ENCODE results near the gene C11orf21. TPM values are rescaled to one million over a fixed set of nuclear protein-coding genes. Genes with fewer than 3 reads are reported as not detected.

Gene C11orf21
- total RNA-seq, 1 donor from 2014 or later = not detected

DNA sequence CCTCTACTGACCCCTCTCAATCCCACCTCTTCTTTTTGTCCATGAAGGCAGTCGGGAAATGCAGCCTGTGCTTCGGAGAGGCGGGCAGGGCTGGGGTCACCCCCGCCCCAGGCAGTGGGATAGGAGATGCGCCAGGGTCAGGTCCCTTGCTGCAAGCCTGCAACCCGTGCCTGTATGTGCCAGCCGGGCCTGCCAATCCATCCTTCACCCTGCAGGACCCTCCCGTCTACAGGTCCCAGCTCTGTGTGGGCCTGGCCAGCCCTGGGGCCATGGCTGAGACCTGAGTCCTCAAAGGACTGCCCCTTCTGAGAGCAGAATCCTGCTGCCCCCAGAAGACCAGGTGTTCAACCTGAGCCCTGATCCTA lies 42.3 kb downstream of the C11orf21 start:
- no peak for FAIRE-seq
- Histone ChIP-seq H3K4me3 (ENCODE audit: low read depth, low read length) (no peak overlapping the region), H3K36me3 (ENCODE audit: control insufficient read depth, insufficient read depth, low read length) (no peaks in the 10 kb centered on the region), H3K27me3 (ENCODE audit: control insufficient read depth, insufficient read depth, low read length) (peaks cover 3% of the 10 kb centered on the region)
- no peak for DNase-seq (ENCODE audit: low read depth)
- TF ChIP-seq, protein P1, sequence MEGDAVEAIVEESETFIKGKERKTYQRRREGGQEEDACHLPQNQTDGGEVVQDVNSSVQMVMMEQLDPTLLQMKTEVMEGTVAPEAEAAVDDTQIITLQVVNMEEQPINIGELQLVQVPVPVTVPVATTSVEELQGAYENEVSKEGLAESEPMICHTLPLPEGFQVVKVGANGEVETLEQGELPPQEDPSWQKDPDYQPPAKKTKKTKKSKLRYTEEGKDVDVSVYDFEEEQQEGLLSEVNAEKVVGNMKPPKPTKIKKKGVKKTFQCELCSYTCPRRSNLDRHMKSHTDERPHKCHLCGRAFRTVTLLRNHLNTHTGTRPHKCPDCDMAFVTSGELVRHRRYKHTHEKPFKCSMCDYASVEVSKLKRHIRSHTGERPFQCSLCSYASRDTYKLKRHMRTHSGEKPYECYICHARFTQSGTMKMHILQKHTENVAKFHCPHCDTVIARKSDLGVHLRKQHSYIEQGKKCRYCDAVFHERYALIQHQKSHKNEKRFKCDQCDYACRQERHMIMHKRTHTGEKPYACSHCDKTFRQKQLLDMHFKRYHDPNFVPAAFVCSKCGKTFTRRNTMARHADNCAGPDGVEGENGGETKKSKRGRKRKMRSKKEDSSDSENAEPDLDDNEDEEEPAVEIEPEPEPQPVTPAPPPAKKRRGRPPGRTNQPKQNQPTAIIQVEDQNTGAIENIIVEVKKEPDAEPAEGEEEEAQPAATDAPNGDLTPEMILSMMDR (IDR thresholded peaks at IDR 0.05; ENCODE audit: insufficient read depth, low read length, severe bottlenecking) = no peak

DNA sequence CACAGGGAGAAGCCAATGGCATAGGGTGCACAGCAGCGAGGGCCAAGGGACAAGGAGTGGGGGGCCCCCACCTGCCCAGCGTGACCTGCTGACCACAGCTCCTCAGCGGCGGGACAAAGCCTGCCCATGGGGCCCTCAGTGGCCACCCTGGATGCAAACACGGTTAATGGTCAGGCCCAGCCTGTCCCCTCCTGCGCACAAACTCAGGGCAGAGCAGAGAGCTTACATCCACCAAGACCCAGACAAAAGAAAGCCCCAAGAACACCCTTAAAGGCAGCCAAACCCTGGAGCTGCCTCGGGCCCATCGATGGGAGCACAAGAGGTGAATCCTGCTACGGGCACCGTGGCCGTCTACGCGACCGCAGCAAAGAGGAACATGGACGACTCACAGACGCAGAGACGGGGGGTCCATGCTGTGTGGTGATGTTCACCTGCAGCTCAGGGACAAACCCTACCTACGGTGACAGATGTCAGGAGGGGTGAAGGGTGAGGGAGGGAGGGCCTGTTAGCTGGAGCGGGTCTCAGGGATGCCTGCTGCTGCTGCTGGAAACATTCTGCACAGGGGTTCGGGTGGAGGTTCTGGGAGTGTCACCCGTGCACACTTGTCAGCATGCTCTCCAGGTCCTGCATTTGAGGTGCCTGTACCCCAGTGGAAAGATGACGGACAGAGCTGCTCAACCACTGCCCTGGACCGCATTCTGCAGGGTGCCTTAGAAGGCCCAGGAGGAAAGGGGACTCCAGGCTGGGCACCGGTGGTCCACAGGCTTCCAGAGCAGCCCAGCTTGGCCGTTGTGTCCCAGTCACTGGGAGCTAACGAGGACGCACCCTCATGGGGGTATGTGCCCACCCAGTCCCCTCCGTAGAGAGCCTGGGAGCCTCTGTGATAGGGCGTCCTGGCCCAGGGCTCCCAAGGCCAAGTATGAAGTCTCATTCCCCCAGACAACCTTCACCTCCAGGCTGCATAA lies 42.9 kb downstream of the C11orf21 start:
- Histone ChIP-seq H3K4me3 (ENCODE audit: low read depth, low read length) (no peak overlapping the region), H3K27me3 (ENCODE audit: control insufficient read depth, insufficient read depth, low read length) (peaks cover 3% of the 10 kb centered on the region), H3K36me3 (ENCODE audit: control insufficient read depth, insufficient read depth, low read length) (no peaks in the 10 kb centered on the region)
- FAIRE-seq (no peak), DNase-seq (ENCODE audit: low read depth) (no peak)
- TF ChIP-seq, protein P1 (IDR thresholded peaks at IDR 0.05; ENCODE audit: insufficient read depth, low read length, severe bottlenecking) = no peak

DNA sequence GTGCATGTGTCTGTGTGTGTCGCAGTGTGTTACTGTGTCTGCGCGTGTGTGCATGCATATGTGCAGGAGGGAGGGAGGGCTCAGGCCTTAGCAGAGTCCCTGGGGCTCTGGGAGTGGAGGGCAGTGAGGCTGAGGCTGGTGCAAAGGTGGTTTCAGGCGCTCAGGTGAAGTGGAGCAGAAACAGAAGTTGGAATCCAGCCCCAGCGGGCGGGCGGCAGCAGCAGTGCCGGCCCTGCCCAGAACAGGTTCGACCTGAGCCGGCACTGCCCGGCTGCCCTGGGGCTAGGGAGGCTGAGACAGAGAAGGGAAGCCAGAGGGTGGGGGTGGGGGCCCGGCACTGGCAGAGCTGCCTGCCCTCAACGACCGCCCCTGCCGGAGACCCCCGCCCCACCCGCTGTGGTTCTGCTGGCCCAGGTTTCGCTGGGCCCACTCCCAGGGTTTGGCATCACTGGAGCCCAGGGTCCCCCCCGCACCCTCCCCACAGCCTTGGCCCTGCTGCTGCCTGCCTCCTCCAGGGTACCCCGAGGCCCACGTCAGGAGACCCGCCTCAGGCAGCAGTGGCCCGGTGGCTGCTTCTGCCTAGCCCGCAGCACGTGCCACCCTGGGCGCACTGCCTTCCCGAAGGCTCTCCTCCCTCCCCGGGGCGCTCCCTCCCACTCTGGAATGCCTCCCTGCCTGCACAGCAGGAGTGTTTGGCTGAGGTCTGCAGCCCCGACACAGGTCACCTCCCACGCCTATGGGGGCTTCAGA lies 44.6 kb downstream of the C11orf21 start:
- H3K4me3 ChIP-seq (ENCODE audit: low read depth, low read length) = no peak overlapping the region
- DNase-seq (ENCODE audit: low read depth) = peak; percentile 61
- no peak for FAIRE-seq
- TF ChIP-seq, protein P1 (IDR thresholded peaks at IDR 0.05; ENCODE audit: insufficient read depth, low read length, severe bottlenecking) = no peak
- H3K36me3 ChIP-seq (ENCODE audit: control insufficient read depth, insufficient read depth, low read length) = no peaks in the 10 kb centered on the region
- H3K27me3 ChIP-seq (ENCODE audit: control insufficient read depth, insufficient read depth, low read length) = peaks cover 3% of the 10 kb centered on the region

DNA sequence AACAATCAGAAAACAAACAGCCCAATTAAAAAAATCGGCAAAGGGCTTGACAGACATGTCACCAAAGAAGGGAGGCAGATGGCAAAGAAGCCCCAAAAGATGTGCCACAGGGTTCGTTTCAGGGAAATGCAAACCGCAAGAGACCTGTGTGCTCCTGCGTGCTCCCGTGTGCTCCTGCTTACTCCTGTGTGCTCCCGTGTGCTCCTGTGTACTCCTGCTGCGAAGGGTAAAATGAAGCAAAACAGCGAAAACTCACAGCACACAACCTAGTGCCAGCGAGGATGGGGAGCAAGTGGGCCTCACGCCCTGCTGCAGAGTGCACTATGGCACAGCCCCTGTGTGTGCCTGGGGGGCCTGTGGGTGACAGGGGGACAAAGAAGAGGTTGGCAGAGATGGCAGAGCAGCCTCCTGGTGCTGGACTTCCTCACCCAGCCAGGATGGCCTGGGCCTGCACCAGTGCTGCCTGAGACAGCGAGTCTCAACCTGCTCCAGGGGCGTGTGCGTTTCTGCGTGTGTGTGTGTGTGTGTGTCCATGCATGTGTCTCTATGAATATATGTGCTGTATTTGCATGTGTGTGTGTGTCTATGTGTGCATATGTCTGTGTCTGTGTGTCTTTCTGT lies 45.3 kb downstream of the C11orf21 start:
- DNase-seq (ENCODE audit: low read depth) = peak; percentile 83
- peaks cover under 1% of the 10 kb centered on the region for H3K27me3 ChIP-seq (ENCODE audit: control insufficient read depth, insufficient read depth, low read length)
- H3K36me3 ChIP-seq (ENCODE audit: control insufficient read depth, insufficient read depth, low read length) = no peaks in the 10 kb centered on the region
- no peak overlapping the region for H3K4me3 ChIP-seq (ENCODE audit: low read depth, low read length)
- FAIRE-seq = peak; percentile 98
- TF ChIP-seq, protein P1 (IDR thresholded peaks at IDR 0.05; ENCODE audit: insufficient read depth, low read length, severe bottlenecking) = no peak

DNA sequence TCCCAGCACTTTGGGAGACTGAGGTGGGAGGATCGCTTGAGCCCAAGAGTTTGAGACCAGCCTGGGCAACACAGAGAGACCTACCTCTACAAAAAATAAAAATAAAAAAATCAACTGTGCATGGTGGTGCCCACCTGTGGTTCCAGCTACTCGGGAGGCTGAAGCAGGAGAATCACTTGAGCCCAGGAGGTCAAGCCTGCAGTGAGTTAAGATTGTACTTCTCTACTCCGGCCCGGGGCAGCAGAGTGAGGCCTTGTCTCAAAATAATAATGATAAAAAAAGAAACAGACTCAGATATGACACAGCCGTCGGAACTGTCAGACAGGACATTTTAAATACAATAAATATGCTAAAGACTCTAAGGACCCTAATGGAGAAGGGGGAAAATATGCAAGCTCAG lies 49.7 kb downstream of the C11orf21 start:
- TF ChIP-seq, protein P1 (IDR thresholded peaks at IDR 0.05; ENCODE audit: insufficient read depth, low read length, severe bottlenecking) = no peak
- Histone ChIP-seq H3K4me3 (ENCODE audit: low read depth, low read length) (no peak overlapping the region), H3K27me3 (ENCODE audit: control insufficient read depth, insufficient read depth, low read length) (no peaks in the 10 kb centered on the region), H3K36me3 (ENCODE audit: control insufficient read depth, insufficient read depth, low read length) (no peaks in the 10 kb centered on the region)
- no peak for DNase-seq (ENCODE audit: low read depth)
- no peak for FAIRE-seq
